ENCODE measurements around the gene PREX1.

Gene PREX1

DNA sequence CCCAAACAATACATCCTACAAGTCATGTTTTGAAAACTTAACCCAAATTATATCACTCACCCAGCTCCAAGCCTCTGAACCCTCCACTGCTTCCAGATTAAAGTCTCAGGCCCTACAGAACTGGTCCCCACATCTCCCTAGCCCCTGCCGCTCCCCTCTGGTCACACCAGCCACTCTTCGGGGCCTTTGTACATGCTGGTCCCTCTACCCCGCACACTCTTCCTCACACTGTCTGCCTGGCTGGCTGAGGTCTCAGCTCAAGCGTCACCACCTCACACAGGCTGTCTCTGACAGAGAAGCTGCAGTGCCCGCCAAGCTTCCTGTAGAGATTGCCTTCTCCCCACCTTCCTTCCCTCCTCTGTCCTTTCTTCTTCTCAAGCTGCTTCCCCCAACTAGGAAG is 192.4 kb downstream of the PREX1 start:
- H3K4me1 ChIP-seq (ENCODE audit: control extremely low read depth in 1 of 4, control insufficient read depth in 4 of 4, insufficient read depth in 4 of 4, low read length in 3 of 4): peaks cover 0 to 3% (median 0%) of the 10 kb centered on the region in 4 experiments
- no peak overlapping the region for H3K4me3 ChIP-seq (ENCODE audit: control insufficient read depth in 1 of 7, extremely low read depth in 1 of 7, insufficient read depth in 4 of 7, low read depth in 2 of 7, low read length in 6 of 7)
- no peak overlapping the region for H3K27ac ChIP-seq (ENCODE audit: insufficient read depth in 1 of 2, low read depth in 1 of 2, low read length in 2 of 2, poor library complexity in 1 of 2, severe bottlenecking in 2 of 2)
- peaks cover 28 to 95% (median 64%) of the 10 kb centered on the region in 4 experiments for H3K36me3 ChIP-seq (ENCODE audit: control insufficient read depth in 4 of 4, insufficient read depth in 4 of 4, low read length in 3 of 4)
- DNase-seq: no peak
- POLR2A ChIA-PET: no interaction called here
- WGBS (ENCODE audit: insufficient coverage): 98% methylated on average over 4 of the region's 5 CpGs
- CTCF ChIA-PET: interaction anchor here (0.8 to 3.5 kb wide), 4 partner anchors 15 to 355 kb away, joined by 3 to 9 read pairs (median 4); no protein-coding TSS in a partner anchor
- no peaks in the 10 kb centered on the region for H3K9me3 ChIP-seq (ENCODE audit: control extremely low read depth in 1 of 5, control insufficient read depth in 4 of 5, insufficient read depth in 2 of 5, low read depth in 1 of 5, low read length in 4 of 5)
- no peaks in the 10 kb centered on the region for H3K27me3 ChIP-seq (replicated peaks in 2 of 5; ENCODE audit: control insufficient read depth in 4 of 5, insufficient read depth in 5 of 5, low read length in 4 of 5)

DNA sequence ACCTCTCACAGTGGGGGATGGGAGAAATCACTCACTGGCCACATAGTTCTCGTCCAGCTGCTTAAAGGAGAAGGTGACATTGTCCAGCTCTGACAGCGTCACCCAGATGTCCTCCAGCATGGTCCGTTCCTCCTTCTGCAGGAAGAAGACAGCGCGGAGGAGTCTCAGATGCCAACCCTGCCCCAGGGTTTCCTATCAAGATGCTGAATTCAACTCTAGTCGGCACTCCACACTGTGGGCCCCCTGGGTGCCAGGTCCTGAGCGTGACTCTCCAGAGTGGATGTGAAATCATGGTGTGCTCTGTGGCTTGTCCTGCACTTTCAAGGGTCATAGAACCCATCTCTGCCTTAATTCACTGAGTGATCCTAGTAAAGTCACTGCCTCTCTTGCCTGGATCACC is 193.2 kb downstream of the PREX1 start:
- peaks cover 24 to 94% (median 62%) of the 10 kb centered on the region in 4 experiments for H3K36me3 ChIP-seq (ENCODE audit: control insufficient read depth in 4 of 4, insufficient read depth in 4 of 4, low read length in 3 of 4)
- H3K4me1 ChIP-seq (ENCODE audit: control extremely low read depth in 1 of 4, control insufficient read depth in 4 of 4, insufficient read depth in 4 of 4, low read length in 3 of 4): peaks cover 0 to 3% (median 0%) of the 10 kb centered on the region in 4 experiments
- H3K27ac ChIP-seq (ENCODE audit: insufficient read depth in 1 of 2, low read depth in 1 of 2, low read length in 2 of 2, poor library complexity in 1 of 2, severe bottlenecking in 2 of 2): no peak overlapping the region
- H3K9me3 ChIP-seq (ENCODE audit: control extremely low read depth in 1 of 5, control insufficient read depth in 4 of 5, insufficient read depth in 2 of 5, low read depth in 1 of 5, low read length in 4 of 5): no peaks in the 10 kb centered on the region
- DNase-seq: no peak
- H3K4me3 ChIP-seq (ENCODE audit: control insufficient read depth in 1 of 7, extremely low read depth in 1 of 7, insufficient read depth in 4 of 7, low read depth in 2 of 7, low read length in 6 of 7): no peak overlapping the region
- CTCF ChIA-PET: interaction anchor here (1.0 to 3.5 kb wide), 4 partner anchors 8 to 355 kb away, joined by 3 to 9 read pairs (median 4); no protein-coding TSS in a partner anchor
- POLR2A ChIA-PET: no interaction called here
- H3K27me3 ChIP-seq (replicated peaks in 2 of 5; ENCODE audit: control insufficient read depth in 4 of 5, insufficient read depth in 5 of 5, low read length in 4 of 5): no peaks in the 10 kb centered on the region
- WGBS (ENCODE audit: insufficient coverage): 98% methylated on average over 7 of the region's 7 CpGs

DNA sequence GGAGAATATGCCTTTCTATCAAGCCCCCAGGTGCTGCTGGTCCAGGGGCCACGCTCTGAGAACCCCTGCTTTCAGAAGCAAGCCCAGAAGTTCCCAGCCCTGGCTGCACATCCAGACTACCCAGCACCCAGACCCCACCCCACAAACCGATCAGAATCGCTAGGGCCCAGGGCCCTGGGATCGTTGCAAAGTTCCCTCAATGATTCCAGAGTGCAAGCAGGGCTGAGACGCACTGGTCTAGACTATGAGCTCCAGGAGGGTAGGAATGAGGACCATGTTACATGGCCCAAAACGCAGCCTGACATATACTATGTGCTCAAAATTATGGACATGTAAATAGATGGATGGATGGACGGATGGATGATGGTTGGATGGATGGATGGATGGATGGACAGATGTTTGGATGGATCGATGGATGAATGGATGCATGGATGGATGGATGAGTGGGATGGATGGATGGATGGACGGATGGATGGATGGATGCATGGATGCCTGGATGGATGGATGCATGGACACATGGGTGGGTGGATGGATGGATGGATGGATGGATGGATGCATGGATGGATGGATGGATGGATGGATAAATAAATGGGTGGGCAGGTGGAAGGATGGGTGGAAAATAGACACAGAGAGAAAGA is 194.1 kb downstream of the PREX1 start:
- POLR2A ChIA-PET: no interaction called here
- no peaks in the 10 kb centered on the region for H3K9me3 ChIP-seq (ENCODE audit: control extremely low read depth in 1 of 5, control insufficient read depth in 4 of 5, insufficient read depth in 2 of 5, low read depth in 1 of 5, low read length in 4 of 5)
- H3K4me3 ChIP-seq (ENCODE audit: control insufficient read depth in 1 of 7, extremely low read depth in 1 of 7, insufficient read depth in 4 of 7, low read depth in 2 of 7, low read length in 6 of 7): no peak overlapping the region
- peaks cover 0 to 4% (median 0%) of the 10 kb centered on the region in 4 experiments for H3K4me1 ChIP-seq (ENCODE audit: control extremely low read depth in 1 of 4, control insufficient read depth in 4 of 4, insufficient read depth in 4 of 4, low read length in 3 of 4)
- peaks cover 16 to 94% (median 64%) of the 10 kb centered on the region in 4 experiments for H3K36me3 ChIP-seq (ENCODE audit: control insufficient read depth in 4 of 4, insufficient read depth in 4 of 4, low read length in 3 of 4)
- CTCF ChIA-PET: interaction anchor here (1.0 to 3.5 kb wide), 4 partner anchors 9 to 13 kb away, joined by 3 to 9 read pairs (median 5); no protein-coding TSS in a partner anchor
- 98% methylated on average over 6 of the region's 9 CpGs for WGBS (ENCODE audit: insufficient coverage)
- H3K27me3 ChIP-seq (replicated peaks in 2 of 5; ENCODE audit: control insufficient read depth in 4 of 5, insufficient read depth in 5 of 5, low read length in 4 of 5): no peaks in the 10 kb centered on the region
- H3K27ac ChIP-seq (ENCODE audit: insufficient read depth in 1 of 2, low read depth in 1 of 2, low read length in 2 of 2, poor library complexity in 1 of 2, severe bottlenecking in 2 of 2): no peak overlapping the region
- no peak for DNase-seq

DNA sequence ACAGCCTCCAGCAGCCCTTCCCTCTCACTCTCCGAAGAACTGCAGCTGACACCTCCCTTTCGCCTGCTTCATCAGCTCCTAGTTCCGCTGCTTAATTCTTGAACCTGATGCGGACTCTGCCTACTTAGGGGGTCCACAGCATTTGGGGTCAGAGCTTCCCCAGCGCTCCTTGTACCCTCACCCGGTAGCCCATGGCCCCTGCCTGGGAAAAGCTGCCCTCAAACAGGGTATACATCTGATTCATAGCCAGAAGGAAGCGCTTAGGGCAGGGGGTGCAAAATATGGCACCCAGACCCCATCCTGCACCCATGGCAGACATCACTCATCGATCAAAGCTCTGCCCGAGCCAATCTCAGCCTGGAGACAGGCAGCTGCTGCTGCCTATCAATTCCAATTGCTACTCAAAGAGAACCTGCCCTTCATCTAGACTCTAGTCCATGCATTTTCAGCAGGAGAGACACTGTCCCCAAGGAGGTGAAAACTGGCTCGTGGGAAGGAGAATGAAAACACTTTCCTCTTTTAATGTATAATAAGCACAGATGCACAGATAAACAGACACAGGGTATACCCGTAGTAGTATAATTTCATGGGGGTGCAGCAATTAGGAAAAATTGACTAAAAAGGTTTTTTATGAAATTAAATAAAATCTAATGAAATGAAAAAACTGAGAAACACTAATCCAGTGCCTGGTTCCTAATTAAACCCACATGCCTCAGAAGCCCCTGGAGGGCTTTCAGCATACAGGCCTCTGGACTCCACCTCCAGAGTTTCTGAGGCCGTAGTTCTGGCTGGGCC is 194.8 kb downstream of the PREX1 start:
- ChIA-PET POLR2A (no interaction called here), CTCF (interaction anchor here (1.2 to 1.4 kb wide), 2 partner anchors 8 to 11 kb away, joined by 3 to 7 read pairs; no protein-coding TSS in a partner anchor)
- 93% methylated on average over 10 of the region's 12 CpGs for WGBS (ENCODE audit: insufficient coverage)
- H3K4me3 ChIP-seq (ENCODE audit: control insufficient read depth in 1 of 7, extremely low read depth in 1 of 7, insufficient read depth in 4 of 7, low read depth in 2 of 7, low read length in 6 of 7): no peak overlapping the region
- H3K9me3 ChIP-seq (ENCODE audit: control extremely low read depth in 1 of 5, control insufficient read depth in 4 of 5, insufficient read depth in 2 of 5, low read depth in 1 of 5, low read length in 4 of 5): no peaks in the 10 kb centered on the region
- H3K36me3 ChIP-seq (ENCODE audit: control insufficient read depth in 4 of 4, insufficient read depth in 4 of 4, low read length in 3 of 4): peaks cover 10 to 94% (median 64%) of the 10 kb centered on the region in 4 experiments
- H3K27ac ChIP-seq (ENCODE audit: insufficient read depth in 1 of 2, low read depth in 1 of 2, low read length in 2 of 2, poor library complexity in 1 of 2, severe bottlenecking in 2 of 2): no peak overlapping the region
- H3K4me1 ChIP-seq (ENCODE audit: control extremely low read depth in 1 of 4, control insufficient read depth in 4 of 4, insufficient read depth in 4 of 4, low read length in 3 of 4): peaks cover 0 to 5% (median 0%) of the 10 kb centered on the region in 4 experiments
- no peak for DNase-seq
- H3K27me3 ChIP-seq (replicated peaks in 2 of 5; ENCODE audit: control insufficient read depth in 4 of 5, insufficient read depth in 5 of 5, low read length in 4 of 5): no peaks in the 10 kb centered on the region

DNA sequence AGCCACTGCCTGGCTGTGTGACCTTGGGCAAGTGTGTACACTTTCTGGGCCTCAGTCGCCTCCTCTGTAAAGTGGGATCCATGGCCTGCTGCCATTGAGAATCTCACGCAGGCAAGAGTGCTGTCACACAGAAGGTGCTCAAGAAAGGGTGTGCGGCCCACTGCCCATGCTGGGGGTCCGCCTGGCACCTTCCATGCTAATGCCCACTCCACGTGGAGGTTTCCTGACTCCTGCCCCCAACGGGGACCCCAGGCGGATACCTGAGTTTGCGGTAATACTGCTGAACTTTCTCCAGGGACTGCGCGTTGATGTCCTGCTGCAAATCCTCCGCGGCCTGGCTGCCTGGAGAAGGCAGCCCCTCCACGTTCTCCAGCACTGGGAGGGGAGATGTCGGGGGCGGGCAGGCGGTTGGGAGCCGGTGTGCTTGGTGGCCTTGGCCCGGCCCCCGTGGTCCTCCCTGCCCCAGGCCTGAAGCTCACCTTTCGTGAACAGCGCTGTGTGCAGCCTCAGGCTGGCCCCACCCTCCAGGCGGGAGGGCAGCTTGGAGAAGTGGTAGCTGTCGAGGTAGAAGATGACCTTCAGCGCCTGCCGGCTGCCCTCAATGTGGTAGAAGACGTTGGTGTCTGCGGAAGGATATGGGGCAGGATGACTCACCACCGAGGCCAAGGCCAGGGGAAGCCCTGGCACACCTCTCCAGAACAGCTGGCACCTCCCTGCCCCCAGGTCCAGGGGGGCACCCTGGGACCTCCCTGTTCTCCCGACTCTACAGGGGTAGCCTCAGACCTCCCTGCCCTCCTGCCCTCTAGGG is 195.6 kb downstream of the PREX1 start:
- WGBS (ENCODE audit: insufficient coverage): 96% methylated on average over 25 of the region's 29 CpGs
- CTCF ChIA-PET: interaction anchor here (1.2 to 1.4 kb wide), 3 partner anchors 8 to 12 kb away, joined by 3 to 7 read pairs (median 3); no protein-coding TSS in a partner anchor
- peaks cover 7 to 95% (median 63%) of the 10 kb centered on the region in 4 experiments for H3K36me3 ChIP-seq (ENCODE audit: control insufficient read depth in 4 of 4, insufficient read depth in 4 of 4, low read length in 3 of 4)

DNA sequence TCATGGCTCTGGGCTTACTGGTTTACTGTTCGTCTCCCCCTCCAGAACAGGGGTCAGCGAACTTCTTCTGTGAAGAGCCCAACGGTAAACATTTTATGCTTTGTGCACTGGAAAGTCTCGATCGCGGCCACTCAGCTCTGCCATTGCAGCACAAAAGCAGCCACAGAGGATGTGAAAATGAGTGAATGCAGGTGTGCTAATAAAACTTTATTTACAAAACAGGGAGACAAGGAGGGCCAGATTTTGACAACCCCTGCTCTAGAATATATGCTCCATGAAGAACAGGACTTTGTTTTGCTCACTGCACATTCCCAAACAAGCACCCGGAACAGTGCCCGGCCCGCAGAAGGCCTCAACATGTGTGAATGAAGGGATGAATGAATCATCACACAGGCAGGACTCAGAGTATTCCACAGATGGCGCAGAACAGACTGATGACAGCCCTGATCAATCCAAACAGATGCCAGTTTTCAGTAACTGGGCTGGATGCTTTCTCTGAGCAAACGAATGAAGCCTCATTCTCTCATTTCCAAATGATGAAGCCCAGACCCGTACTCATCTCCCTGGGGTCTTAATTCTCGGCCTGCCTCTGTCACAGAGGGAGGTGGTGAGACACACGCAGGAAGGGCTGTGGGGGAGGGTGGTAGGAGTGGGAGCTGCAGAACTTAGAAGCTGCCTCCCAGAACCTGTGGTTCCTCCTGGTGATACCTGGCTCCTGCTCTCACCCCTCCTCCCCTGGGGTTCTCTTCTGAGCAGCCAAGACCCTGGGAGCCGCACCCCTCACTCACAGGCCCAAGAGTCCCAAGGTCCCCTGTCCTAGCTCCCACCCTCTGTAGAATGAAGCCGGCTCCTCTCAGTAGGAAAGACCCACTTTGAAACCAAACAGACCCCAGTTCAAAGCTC is 196.4 kb downstream of the PREX1 start:
- H3K27ac ChIP-seq (ENCODE audit: insufficient read depth in 1 of 2, low read depth in 1 of 2, low read length in 2 of 2, poor library complexity in 1 of 2, severe bottlenecking in 2 of 2): no peak overlapping the region
- CTCF ChIA-PET: interaction anchor here (1.4 kb wide), 1 partner anchor 11 kb away, joined by 3 read pairs; no protein-coding TSS in a partner anchor
- H3K36me3 ChIP-seq (ENCODE audit: control insufficient read depth in 4 of 4, insufficient read depth in 4 of 4, low read length in 3 of 4): peaks cover 4 to 96% (median 62%) of the 10 kb centered on the region in 4 experiments
- no peaks in the 10 kb centered on the region for H3K27me3 ChIP-seq (replicated peaks in 2 of 5; ENCODE audit: control insufficient read depth in 4 of 5, insufficient read depth in 5 of 5, low read length in 4 of 5)
- WGBS (ENCODE audit: insufficient coverage): 96% methylated on average over 13 of the region's 16 CpGs
- POLR2A ChIA-PET: no interaction called here
- DNase-seq: no peak
- H3K4me1 ChIP-seq (ENCODE audit: control extremely low read depth in 1 of 4, control insufficient read depth in 4 of 4, insufficient read depth in 4 of 4, low read length in 3 of 4): peaks cover 0 to 17% (median 9%) of the 10 kb centered on the region in 4 experiments
- no peaks in the 10 kb centered on the region for H3K9me3 ChIP-seq (ENCODE audit: control extremely low read depth in 1 of 5, control insufficient read depth in 4 of 5, insufficient read depth in 2 of 5, low read depth in 1 of 5, low read length in 4 of 5)
- no peak overlapping the region for H3K4me3 ChIP-seq (ENCODE audit: control insufficient read depth in 1 of 7, extremely low read depth in 1 of 7, insufficient read depth in 4 of 7, low read depth in 2 of 7, low read length in 6 of 7)

More for the DNA sequence above, 195.6 kb downstream of the PREX1 start:
- H3K4me3 ChIP-seq (ENCODE audit: control insufficient read depth in 1 of 7, extremely low read depth in 1 of 7, insufficient read depth in 4 of 7, low read depth in 2 of 7, low read length in 6 of 7): no peak overlapping the region
- no peak for DNase-seq
- H3K27me3 ChIP-seq (replicated peaks in 2 of 5; ENCODE audit: control insufficient read depth in 4 of 5, insufficient read depth in 5 of 5, low read length in 4 of 5): no peaks in the 10 kb centered on the region
- no peak overlapping the region for H3K27ac ChIP-seq (ENCODE audit: insufficient read depth in 1 of 2, low read depth in 1 of 2, low read length in 2 of 2, poor library complexity in 1 of 2, severe bottlenecking in 2 of 2)
- POLR2A ChIA-PET: no interaction called here
- H3K4me1 ChIP-seq (ENCODE audit: control extremely low read depth in 1 of 4, control insufficient read depth in 4 of 4, insufficient read depth in 4 of 4, low read length in 3 of 4): peaks cover 0 to 10% (median 2%) of the 10 kb centered on the region in 4 experiments
- H3K9me3 ChIP-seq (ENCODE audit: control extremely low read depth in 1 of 5, control insufficient read depth in 4 of 5, insufficient read depth in 2 of 5, low read depth in 1 of 5, low read length in 4 of 5): no peaks in the 10 kb centered on the region

Measured in common myeloid progenitor, CD34-positive (primary cell).